Measurements from ENCODE around the gene MED9.

DNA sequence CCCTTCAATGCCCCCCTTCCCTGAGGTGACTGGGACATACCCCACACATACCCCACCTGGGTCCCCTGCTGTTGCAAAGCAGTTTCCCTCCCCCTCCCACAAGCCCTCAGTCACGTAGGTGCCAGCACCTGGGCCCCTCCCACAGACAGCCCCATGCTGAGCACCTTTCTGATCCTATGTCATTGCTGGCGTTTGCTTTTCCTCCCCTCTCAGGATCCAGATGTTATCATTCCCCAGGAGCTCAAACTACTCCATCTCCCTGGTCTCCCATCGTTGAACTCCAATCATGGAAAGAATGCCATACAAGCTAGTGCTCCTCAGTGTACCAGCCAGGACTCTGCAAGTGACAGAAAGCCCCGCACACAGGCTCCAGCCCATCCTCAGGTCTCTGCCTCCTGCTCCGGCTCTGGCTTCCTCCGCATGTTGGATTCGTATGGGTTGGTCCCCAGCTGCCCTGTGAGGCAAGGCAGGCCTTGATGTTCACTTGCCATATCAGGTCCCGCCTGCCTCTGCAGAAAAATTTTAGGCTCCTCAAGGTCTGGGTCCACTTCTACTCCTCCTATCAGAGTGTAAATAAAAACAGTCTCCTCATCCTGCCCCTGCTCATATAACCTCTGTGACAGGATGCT is 31.4 kb upstream of the MED9 start:
- TF ChIP-seq POLR2A (IDR thresholded peaks at IDR 0.05) = no peak
- TF ChIP-seq, protein P1, sequence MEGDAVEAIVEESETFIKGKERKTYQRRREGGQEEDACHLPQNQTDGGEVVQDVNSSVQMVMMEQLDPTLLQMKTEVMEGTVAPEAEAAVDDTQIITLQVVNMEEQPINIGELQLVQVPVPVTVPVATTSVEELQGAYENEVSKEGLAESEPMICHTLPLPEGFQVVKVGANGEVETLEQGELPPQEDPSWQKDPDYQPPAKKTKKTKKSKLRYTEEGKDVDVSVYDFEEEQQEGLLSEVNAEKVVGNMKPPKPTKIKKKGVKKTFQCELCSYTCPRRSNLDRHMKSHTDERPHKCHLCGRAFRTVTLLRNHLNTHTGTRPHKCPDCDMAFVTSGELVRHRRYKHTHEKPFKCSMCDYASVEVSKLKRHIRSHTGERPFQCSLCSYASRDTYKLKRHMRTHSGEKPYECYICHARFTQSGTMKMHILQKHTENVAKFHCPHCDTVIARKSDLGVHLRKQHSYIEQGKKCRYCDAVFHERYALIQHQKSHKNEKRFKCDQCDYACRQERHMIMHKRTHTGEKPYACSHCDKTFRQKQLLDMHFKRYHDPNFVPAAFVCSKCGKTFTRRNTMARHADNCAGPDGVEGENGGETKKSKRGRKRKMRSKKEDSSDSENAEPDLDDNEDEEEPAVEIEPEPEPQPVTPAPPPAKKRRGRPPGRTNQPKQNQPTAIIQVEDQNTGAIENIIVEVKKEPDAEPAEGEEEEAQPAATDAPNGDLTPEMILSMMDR (IDR thresholded peaks at IDR 0.05) = no peak

Data from esophagus squamous epithelium (tissue), 4 donors.